HS-5 (cell line): ENCODE data around the gene TMEM200B.
"Not testable (repeated sequence)": the region's sequence is repeated elsewhere in the genome, so short reads cannot be mapped to it uniquely, and the experiment has no call there.

ENCODE experiments used
- DNase-seq: peaks from one replicate; pipeline ENCODE4 v3.0.0-alpha.2; 2012; ENCODE audit warnings: low read depth

The TMEM200B gene

GRCh38 chr1:29123887-29124365 lies at the start of gene TMEM200B:
TMEM200B (minus strand) TSS chr1:29123903; CDS start chr1:29121828, 2,075 bp downstream.
- no peak for DNase-seq

- DNase-seq, result no peak
Measured at GRCh38 chr1:29172415-29172939, 48.8 kb upstream of the TMEM200B start.

- DNase-seq, result no peak
Measured at GRCh38 chr1:29171521-29171920, 47.8 kb upstream of the TMEM200B start.

GRCh38 chr1:29171089-29171488 lies 47.4 kb upstream of the TMEM200B start:
- DNase-seq, result no peak

- DNase-seq, result no peak
Measured at GRCh38 chr1:29169976-29170375, 46.3 kb upstream of the TMEM200B start.

- DNase-seq, result no peak
Measured at GRCh38 chr1:29167904-29168303, 44.2 kb upstream of the TMEM200B start.

GRCh38 chr1:29166291-29166878 lies 42.7 kb upstream of the TMEM200B start:
- no peak for DNase-seq

- DNase-seq, result no peak
Measured at GRCh38 chr1:29164588-29164987, 40.9 kb upstream of the TMEM200B start.

- DNase-seq, result no peak
Measured at GRCh38 chr1:29162476-29163138, 38.9 kb upstream of the TMEM200B start.

GRCh38 chr1:29162025-29162424 lies 38.3 kb upstream of the TMEM200B start:
- DNase-seq, result no peak

- no peak for DNase-seq
Measured at GRCh38 chr1:29159773-29160172, 36.1 kb upstream of the TMEM200B start.

GRCh38 chr1:29157269-29157601 lies 33.5 kb upstream of the TMEM200B start:
- no peak for DNase-seq

GRCh38 chr1:29156543-29157268 lies 33.0 kb upstream of the TMEM200B start:
- DNase-seq, result no peak

GRCh38 chr1:29152046-29152805 lies 28.5 kb upstream of the TMEM200B start:
- DNase-seq, result no peak

GRCh38 chr1:29150346-29150745 lies 26.6 kb upstream of the TMEM200B start:
- not testable (repeated sequence) for DNase-seq

- DNase-seq, result no peak
Measured at GRCh38 chr1:29148656-29149491, 25.2 kb upstream of the TMEM200B start.

- DNase-seq, result peak; percentile 95
Measured at GRCh38 chr1:29145739-29146437, 22.2 kb upstream of the TMEM200B start.

- no peak for DNase-seq
Measured at GRCh38 chr1:29144178-29144577, 20.5 kb upstream of the TMEM200B start.

- no peak for DNase-seq
Measured at GRCh38 chr1:29142714-29143113, 19.0 kb upstream of the TMEM200B start.

GRCh38 chr1:29136391-29136915 lies 12.8 kb upstream of the TMEM200B start:
- no peak for DNase-seq

GRCh38 chr1:29134695-29135028 lies 11.0 kb upstream of the TMEM200B start:
- no peak for DNase-seq
